Activated T-helper 2 cell treated with anti-CD3 and anti-CD28 coated beads, Interferon-gamma antibody, Interleukin-2, Interleukin-4, amounts not matched to agents 10 μg/mL and 5 μg/mL and 100 μg/mL, durations not matched to agents 14 hours and 24 hours and 36 hours (primary cell): ENCODE measurements around the gene PNO1. TPM values are rescaled to one million over a fixed set of nuclear protein-coding genes. Genes with fewer than 3 reads are reported as not detected.
"Not testable (repeated sequence)": the region's sequence is repeated elsewhere in the genome, so short reads cannot be mapped to it uniquely, and the experiment has no call there.

Source experiments
- DNase-seq: peaks from one replicate; pipeline ENCODE4 v3.0.0; 2021; ENCODE audit warnings: low spot score
- H3K27ac Mint-ChIP-seq: one replicate; pipeline ENCODE4 v1.8.0; 2021; ENCODE audit warnings: mixed read lengths
- H3K27me3 Mint-ChIP-seq: one replicate; pipeline ENCODE4 v1.8.0; 2021; ENCODE audit warnings: low read depth, mixed read lengths
- H3K36me3 Mint-ChIP-seq: one replicate; pipeline ENCODE4 v1.8.0; 2021; ENCODE audit warnings: low read depth, mixed read lengths
- H3K4me1 Mint-ChIP-seq: one replicate; pipeline ENCODE4 v1.8.0; 2021; ENCODE audit warnings: low read depth, mixed read lengths
- H3K4me3 Mint-ChIP-seq: one replicate; pipeline ENCODE4 v1.8.0; 2021; ENCODE audit warnings: low read depth, mild to moderate bottlenecking, moderate library complexity, mixed read lengths
- H3K9me3 Mint-ChIP-seq: one replicate; pipeline ENCODE4 v1.8.0; 2021; ENCODE audit warnings: mixed read lengths
- intact Hi-C: fragments of 100-400 bp; cut with micrococcal nuclease; formaldehyde crosslinking; loops from one replicate; pipeline ENCODE4 v1.15.1; 2023
- total RNA-seq: library from RNA; stranded (reverse); gene quantifications from 2 replicates; pipeline ENCODE4 v1.2.3, GENCODE V29; 2022

Gene PNO1
- 24.5 and 24.7 TPM in 2 replicates for total RNA-seq

DNA sequence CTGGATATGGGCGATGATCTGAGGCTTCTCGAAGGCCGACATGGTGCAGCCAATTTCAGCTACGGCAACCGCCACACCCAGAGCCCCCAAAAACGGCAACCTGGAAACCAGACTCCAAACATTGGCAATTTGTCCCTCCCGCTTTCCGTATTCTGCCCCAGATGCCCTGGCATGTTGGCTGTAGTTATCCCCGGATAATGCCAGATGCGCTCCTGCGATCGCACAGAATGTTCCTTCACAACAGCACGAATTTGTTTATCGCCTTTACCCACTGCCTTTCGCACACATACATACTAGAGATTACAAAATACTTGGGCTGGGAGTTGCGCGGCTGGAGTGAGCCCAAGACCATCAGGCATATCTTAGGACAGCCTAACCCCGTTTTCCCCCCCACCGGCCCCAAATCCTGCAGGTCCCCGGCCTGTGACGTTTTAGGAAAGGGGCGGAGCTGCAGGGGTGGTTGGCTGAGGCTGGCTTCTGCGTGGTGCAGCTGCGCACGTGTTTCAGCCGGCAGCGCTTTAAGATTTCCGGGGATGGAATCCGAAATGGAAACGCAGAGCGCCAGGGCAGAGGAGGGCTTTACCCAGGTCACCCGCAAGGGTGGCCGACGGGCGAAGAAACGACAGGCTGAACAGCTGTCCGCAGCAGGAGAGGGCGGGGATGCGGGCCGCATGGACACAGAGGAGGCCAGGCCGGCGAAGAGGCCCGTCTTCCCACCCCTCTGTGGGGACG, at the start of gene PNO1:
PNO1 (plus strand) TSS at position 487 of the 732 bp plus-strand sequence; CDS start at position 534, 47 bp downstream.
- peak within 1 kb of the TSS; percentile 99 for H3K27ac Mint-ChIP-seq
- intact Hi-C loops = loop anchor here (1.0 to 10.0 kb wide), 5 partner anchors 45 to 309 kb away; partner anchors contain the start of genes APLF, C1D and FBXO48
- peaks cover 40% of the 10 kb centered on the region for H3K4me1 Mint-ChIP-seq
- peaks cover 37% of the 10 kb centered on the region for H3K36me3 Mint-ChIP-seq
- peak; percentile 95 for DNase-seq
- H3K9me3 Mint-ChIP-seq = no peaks in the 10 kb centered on the region
- no peaks in the 10 kb centered on the region for H3K27me3 Mint-ChIP-seq
- H3K4me3 Mint-ChIP-seq = peak within 1 kb of the TSS; percentile 95

DNA sequence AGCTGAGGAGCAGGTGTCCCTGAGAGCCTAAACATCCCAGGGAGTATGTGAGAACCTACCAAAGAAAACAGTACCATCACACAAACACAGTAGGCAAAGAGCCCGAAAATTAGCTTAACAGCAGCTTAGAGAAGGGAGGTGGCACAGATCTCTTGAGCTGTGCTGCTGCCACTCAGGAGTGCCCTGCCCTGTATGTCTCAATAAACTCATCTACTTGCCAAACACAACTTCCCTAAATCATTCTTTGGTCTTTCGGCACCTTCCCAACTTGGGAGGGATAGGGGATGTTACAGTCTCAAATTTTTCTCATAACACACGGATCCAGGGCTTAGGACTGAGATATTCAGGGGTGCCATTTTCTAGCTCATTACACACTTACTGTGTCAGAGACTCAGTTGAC, 49.6 kb upstream of the PNO1 start:
- peaks cover 25% of the 10 kb centered on the region for H3K9me3 Mint-ChIP-seq
- H3K36me3 Mint-ChIP-seq = peaks cover 10% of the 10 kb centered on the region
- H3K4me1 Mint-ChIP-seq = no peaks in the 10 kb centered on the region
- H3K27me3 Mint-ChIP-seq = peaks cover 3% of the 10 kb centered on the region
- H3K4me3 Mint-ChIP-seq = no peak overlapping the region
- intact Hi-C loops = no loop called here
- DNase-seq = no peak
- H3K27ac Mint-ChIP-seq = no peak overlapping the region

DNA sequence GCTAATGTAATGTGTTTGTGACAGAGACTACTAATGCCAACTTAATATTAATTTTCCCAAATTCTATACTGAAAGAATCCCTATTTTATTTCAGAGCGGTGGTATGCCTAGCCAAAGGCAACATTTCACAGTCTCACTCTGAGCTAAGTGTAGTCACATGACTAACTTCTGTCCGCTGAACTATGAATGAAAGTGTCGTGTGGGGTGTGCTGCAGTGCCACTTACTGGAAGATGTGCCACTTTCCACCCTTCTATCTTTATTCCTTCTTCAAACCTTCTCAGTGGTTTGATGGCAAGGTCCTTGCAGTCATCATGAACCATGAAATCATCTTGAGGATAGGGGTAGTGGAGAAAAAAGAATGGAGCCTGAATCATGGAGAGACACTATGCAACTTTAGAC, 47.6 kb upstream of the PNO1 start:
- Mint-ChIP-seq H3K27me3 (peaks cover 5% of the 10 kb centered on the region), H3K27ac (no peak overlapping the region), H3K36me3 (peaks cover 10% of the 10 kb centered on the region), H3K9me3 (peaks cover 18% of the 10 kb centered on the region), H3K4me3 (no peak overlapping the region), H3K4me1 (no peaks in the 10 kb centered on the region)
- no peak for DNase-seq
- intact Hi-C loops = no loop called here

DNA sequence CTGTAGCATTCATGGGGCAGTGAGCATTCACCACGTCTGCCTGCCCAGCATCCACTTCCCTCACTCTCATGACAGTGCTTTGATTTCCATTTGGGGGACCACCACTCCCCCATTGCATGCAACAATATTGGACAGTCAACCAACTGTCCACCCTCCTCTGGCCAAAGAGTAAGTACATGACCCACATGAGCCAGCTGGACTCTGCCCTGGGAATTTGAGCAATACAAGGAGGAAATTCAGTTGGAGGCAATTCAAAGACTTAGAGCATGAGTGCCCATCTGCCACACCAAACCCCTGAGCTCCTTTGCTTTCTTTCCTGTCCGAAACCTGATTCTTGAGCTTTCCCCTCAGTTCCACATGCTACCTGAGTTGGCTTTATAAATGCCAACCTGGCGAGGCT, 41.7 kb upstream of the PNO1 start:
- Mint-ChIP-seq H3K27me3 (peaks cover 4% of the 10 kb centered on the region), H3K4me1 (peaks cover 1% of the 10 kb centered on the region), H3K27ac (no peak overlapping the region), H3K9me3 (no peaks in the 10 kb centered on the region), H3K4me3 (no peak overlapping the region), H3K36me3 (no peaks in the 10 kb centered on the region)
- DNase-seq = no peak
- intact Hi-C loops = no loop called here

DNA sequence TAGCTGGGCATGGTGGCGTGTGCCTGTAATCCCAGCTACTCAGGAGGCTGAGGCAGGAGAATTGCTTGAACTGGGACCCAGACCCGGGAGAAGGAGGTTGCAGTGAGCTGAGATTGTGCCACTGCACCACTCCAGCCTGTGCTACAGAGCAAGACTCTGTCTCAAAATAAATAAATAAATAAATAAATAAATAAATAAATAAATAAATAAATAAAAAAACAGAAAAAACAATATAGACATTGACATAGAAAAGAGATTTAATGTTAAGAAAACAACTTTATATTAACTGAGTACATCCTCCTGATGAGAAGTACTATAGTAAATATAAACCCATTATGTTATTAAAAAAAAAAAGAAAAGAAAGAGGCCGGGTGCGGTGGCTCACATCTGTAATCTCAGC, 39.8 kb upstream of the PNO1 start:
- DNase-seq, H3K9me3 Mint-ChIP-seq, H3K4me3 Mint-ChIP-seq, H3K27me3 Mint-ChIP-seq, H3K36me3 Mint-ChIP-seq, intact Hi-C loops, H3K27ac Mint-ChIP-seq: not testable (repeated sequence)
- H3K4me1 Mint-ChIP-seq = peaks cover 14% of the 10 kb centered on the region

DNA sequence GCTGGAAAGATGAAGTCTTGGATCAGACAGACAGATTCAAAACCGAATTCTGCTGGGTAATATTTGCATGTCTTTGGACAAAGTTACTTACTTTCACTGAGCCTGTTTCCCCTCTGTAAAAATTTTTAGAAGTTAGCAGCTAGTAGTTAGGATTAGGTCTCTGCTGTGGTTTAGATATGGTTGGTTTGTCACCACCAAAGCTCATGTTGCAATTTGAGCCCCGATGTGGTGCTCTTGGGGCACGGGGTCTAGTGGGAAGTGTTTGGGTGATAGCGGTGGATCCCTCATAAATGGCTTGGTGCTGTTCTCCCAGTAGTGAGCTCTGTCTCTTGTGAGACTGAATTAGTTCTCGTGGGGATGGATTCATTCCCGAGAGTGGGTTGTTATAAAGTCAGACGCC, 38.9 kb upstream of the PNO1 start:
- Mint-ChIP-seq H3K4me1 (peaks cover 14% of the 10 kb centered on the region), H3K9me3 (no peaks in the 10 kb centered on the region), H3K4me3 (no peak overlapping the region), H3K27ac (no peak overlapping the region), H3K27me3 (peaks cover 4% of the 10 kb centered on the region), H3K36me3 (no peaks in the 10 kb centered on the region)
- no peak for DNase-seq
- intact Hi-C loops = no loop called here

GRCh38 chr2:68119504-68119903, 38.2 kb upstream of the PNO1 start:
- no peaks in the 10 kb centered on the region for H3K36me3 Mint-ChIP-seq
- DNase-seq = no peak
- H3K27ac Mint-ChIP-seq = no peak overlapping the region
- no peaks in the 10 kb centered on the region for H3K9me3 Mint-ChIP-seq
- H3K4me1 Mint-ChIP-seq = peaks cover 14% of the 10 kb centered on the region
- H3K27me3 Mint-ChIP-seq = peaks cover 4% of the 10 kb centered on the region
- intact Hi-C loops = no loop called here
- H3K4me3 Mint-ChIP-seq = no peak overlapping the region

- Mint-ChIP-seq H3K27ac (no peak overlapping the region), H3K4me1 (peaks cover 14% of the 10 kb centered on the region), H3K36me3 (no peaks in the 10 kb centered on the region), H3K9me3 (no peaks in the 10 kb centered on the region), H3K4me3 (no peak overlapping the region), H3K27me3 (peaks cover 1% of the 10 kb centered on the region)
- intact Hi-C loops = loop anchor here (1.0 kb wide), 3 partner anchors 63 to 319 kb away; no protein-coding TSS in a partner anchor
- DNase-seq = peak; percentile 50
These were observed 35.6 kb upstream of the PNO1 start for GRCh38 chr2:68121873-68122679.

DNA sequence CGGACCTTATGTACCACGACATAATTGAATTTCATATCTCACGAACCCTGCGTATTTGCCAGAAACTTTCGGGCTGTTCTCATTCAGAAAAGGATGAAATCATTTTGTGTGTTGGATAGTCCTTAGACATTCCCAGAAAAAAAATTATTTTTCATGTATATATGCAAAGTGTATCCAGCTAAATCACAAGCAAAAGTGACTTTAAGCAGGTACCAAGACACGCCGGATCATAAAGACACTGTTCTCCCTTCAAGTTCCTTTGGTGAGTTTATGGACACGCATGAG, 35.1 kb upstream of the PNO1 start:
- intact Hi-C loops = loop anchor here (1.0 kb wide), 3 partner anchors 63 to 319 kb away; no protein-coding TSS in a partner anchor

DNA sequence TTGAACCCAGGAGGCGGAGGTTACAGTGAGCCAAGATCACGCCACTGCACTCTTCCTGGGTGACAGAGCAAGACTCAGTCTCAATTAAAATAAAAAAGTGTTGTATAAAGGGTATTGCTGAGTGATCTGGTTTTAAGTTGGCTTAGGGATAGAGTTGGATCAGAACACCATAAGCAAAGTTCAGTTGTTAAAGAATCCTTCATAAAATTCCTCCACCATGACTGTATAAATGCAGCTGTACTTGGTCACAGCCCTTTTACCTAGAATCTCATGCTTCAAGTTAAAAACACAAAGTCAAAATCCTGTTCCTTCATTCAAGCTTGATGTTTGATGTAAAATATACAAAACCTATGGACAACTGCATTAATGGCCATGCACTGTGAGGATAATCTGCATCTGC, 33.4 kb upstream of the PNO1 start:
- no peak overlapping the region for H3K27ac Mint-ChIP-seq
- no peaks in the 10 kb centered on the region for H3K9me3 Mint-ChIP-seq
- no peak for DNase-seq
- no peak overlapping the region for H3K4me3 Mint-ChIP-seq
- H3K27me3 Mint-ChIP-seq = no peaks in the 10 kb centered on the region
- intact Hi-C loops = no loop called here
- H3K4me1 Mint-ChIP-seq = peaks cover 14% of the 10 kb centered on the region
- no peaks in the 10 kb centered on the region for H3K36me3 Mint-ChIP-seq

More for the DNA sequence above, 35.1 kb upstream of the PNO1 start:
- no peaks in the 10 kb centered on the region for H3K27me3 Mint-ChIP-seq
- no peak overlapping the region for H3K27ac Mint-ChIP-seq
- no peak overlapping the region for H3K4me3 Mint-ChIP-seq
- no peaks in the 10 kb centered on the region for H3K9me3 Mint-ChIP-seq
- no peak for DNase-seq
- H3K36me3 Mint-ChIP-seq = no peaks in the 10 kb centered on the region
- peaks cover 14% of the 10 kb centered on the region for H3K4me1 Mint-ChIP-seq

DNA sequence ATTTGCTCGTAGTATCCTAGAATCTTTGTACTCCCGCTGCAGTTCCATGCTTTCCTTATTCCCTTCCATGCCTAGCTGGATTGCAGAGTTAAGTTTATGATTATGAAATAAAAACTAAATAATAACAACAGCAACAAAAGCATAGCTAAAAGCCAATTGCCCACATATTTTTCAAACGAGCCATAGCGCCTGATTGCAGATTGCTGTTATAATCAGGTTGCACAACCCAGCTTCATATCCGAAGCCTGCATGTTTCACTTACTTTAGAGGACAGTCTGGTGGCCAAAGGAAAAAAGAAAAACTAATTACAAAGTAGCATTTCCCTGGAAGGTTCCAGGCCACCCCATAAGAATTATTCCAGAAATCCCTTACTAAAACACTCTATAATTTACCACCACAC, 31.9 kb upstream of the PNO1 start:
- intact Hi-C loops = no loop called here
- Mint-ChIP-seq H3K36me3 (peaks cover 4% of the 10 kb centered on the region), H3K27ac (no peak overlapping the region), H3K9me3 (no peaks in the 10 kb centered on the region), H3K4me1 (peaks cover 14% of the 10 kb centered on the region), H3K4me3 (no peak overlapping the region), H3K27me3 (no peaks in the 10 kb centered on the region)
- DNase-seq = no peak

- intact Hi-C loops = no loop called here
- no peaks in the 10 kb centered on the region for H3K27me3 Mint-ChIP-seq
- peaks cover 4% of the 10 kb centered on the region for H3K36me3 Mint-ChIP-seq
- H3K9me3 Mint-ChIP-seq = no peaks in the 10 kb centered on the region
- no peak for DNase-seq
- H3K27ac Mint-ChIP-seq = no peak overlapping the region
- no peak overlapping the region for H3K4me3 Mint-ChIP-seq
- H3K4me1 Mint-ChIP-seq = peaks cover 9% of the 10 kb centered on the region
These were observed 31.1 kb upstream of the PNO1 start for GRCh38 chr2:68126561-68126960.
